CD4-positive, alpha-beta T cell (primary cell): Measurements from ENCODE around the gene SDK1. TPM values are rescaled to one million over a fixed set of nuclear protein-coding genes. Genes with fewer than 3 reads are reported as not detected.

Experiments used
- ATAC-seq: fragments of 200-7000 bp; cut with Tn5 transposase; one replicate; pipeline ENCODE4 v1.10.0; 2022; ENCODE audit warnings: mild to moderate bottlenecking; ENCODE audit not compliant: poor library complexity
- CTCF ChIA-PET: fragments of 350-600 bp; sonication (Branson Sonifier 250); formaldehyde crosslinking; loops from one replicate; lab custom pipeline; 2021; ENCODE audit warnings: antibody characterized with exemption, inconsistent platforms; lab: Charles Lee
- POLR2A ChIA-PET: fragments of 350-600 bp; sonication (Branson Sonifier 250); formaldehyde crosslinking; loops from one replicate; lab custom pipeline; 2021; ENCODE audit warnings: antibody characterized with exemption, inconsistent platforms; lab: Charles Lee
- DNase-seq, 14 experiments: peaks; one replicate each; pipeline ENCODE4 v3.0.0-alpha.2; 2013 to 2020; ENCODE audit warnings: mixed read lengths in 2 of 14
- H3K27ac ChIP-seq, 2 donors: one replicate each; pipeline versions ENCODE4 v1.5.1 to v1.7.0; 2013; ENCODE audit warnings: low read length in 2 of 2, low read depth in 1 of 2, mild to moderate bottlenecking in 1 of 2
- H3K27me3 ChIP-seq, 2 experiments: 1 replicate in 1 of 2; 2 replicates in 1 of 2; pipeline versions ENCODE4 v1.6.1 to v1.7.0; 2013; ENCODE audit warnings: low read length in 2 of 2, control low read depth in 1 of 2, mild to moderate bottlenecking in 1 of 2, moderate library complexity in 1 of 2; ENCODE audit not compliant: insufficient read depth in 2 of 2, control insufficient read depth in 1 of 2
- H3K36me3 ChIP-seq: one replicate; pipeline ENCODE4 v1.6.1; 2013; ENCODE audit warnings: low read length, control low read depth; ENCODE audit not compliant: insufficient read depth
- H3K4me1 ChIP-seq: one replicate; pipeline ENCODE4 v1.6.1; 2013; ENCODE audit warnings: low read length, control low read depth; ENCODE audit not compliant: insufficient read depth
- H3K4me3 ChIP-seq: one replicate; pipeline ENCODE4 v1.5.1; 2013; ENCODE audit warnings: mild to moderate bottlenecking, low read length, moderate library complexity
- H3K9me3 ChIP-seq, 2 experiments: 1 replicate in 1 of 2; 2 replicates in 1 of 2; pipeline versions ENCODE4 v1.6.1 to v1.7.0; 2013; ENCODE audit warnings: low read length in 2 of 2, mild to moderate bottlenecking in 2 of 2, control low read depth in 1 of 2, moderate library complexity in 1 of 2; ENCODE audit not compliant: control insufficient read depth in 1 of 2, insufficient read depth in 1 of 2
- H3K27ac Mint-ChIP-seq: one replicate; pipeline ENCODE4 v1.8.0; 2020; ENCODE audit warnings: mixed read lengths
- H3K27me3 Mint-ChIP-seq: one replicate; pipeline ENCODE4 v1.8.0; 2021; ENCODE audit warnings: mixed read lengths
- H3K36me3 Mint-ChIP-seq: one replicate; pipeline ENCODE4 v1.8.0; 2021; ENCODE audit warnings: low read depth, mixed read lengths
- H3K4me1 Mint-ChIP-seq: one replicate; pipeline ENCODE4 v1.8.0; 2021; ENCODE audit warnings: low read depth, mixed read lengths
- H3K4me3 Mint-ChIP-seq: one replicate; pipeline ENCODE4 v1.8.0; 2020; ENCODE audit warnings: mild to moderate bottlenecking, mixed read lengths
- H3K9me3 Mint-ChIP-seq: one replicate; pipeline ENCODE4 v1.8.0; 2020; ENCODE audit warnings: mixed read lengths
- CTCF ChIP-seq: fragments of 200-600 bp; IDR thresholded peaks from one replicate; pipeline ENCODE4 v1.8.0; 2022; ENCODE audit warnings: antibody characterized with exemption, mild to moderate bottlenecking
- intact Hi-C, 2 experiments: fragments of 100-400 bp; cut with DNase I in 1 of 2; cut with micrococcal nuclease in 1 of 2; formaldehyde crosslinking; loops; one replicate each; pipeline versions ENCODE4 v1.15.1 to v1.9.0; 2023 to 2025; cut with DNase I, micrococcal nuclease
- total RNA-seq, 174 experiments: library from RNA in 2 of 174; stranded (reverse) in 2 of 174; gene quantifications; one replicate each; pipeline ENCODE4 v1.2.3 and lab custom pipeline; 2021 to 2026

The SDK1 gene
- total RNA-seq, 2 experiments from 2014 or later = 1.1 to 1.3 TPM

- Mint-ChIP-seq H3K9me3 (peaks cover 5% of the 10 kb centered on the region), H3K4me3 (no peak overlapping the region), H3K36me3 (peaks cover under 1% of the 10 kb centered on the region), H3K27me3 (no peaks in the 10 kb centered on the region), H3K27ac (no peak overlapping the region), H3K4me1 (peaks cover 19% of the 10 kb centered on the region)
- Histone ChIP-seq H3K4me3 (no peak overlapping the region), H3K36me3 (no peaks in the 10 kb centered on the region), H3K4me1 (no peaks in the 10 kb centered on the region), H3K27me3 (no peaks in the 10 kb centered on the region), H3K27ac (no peak overlapping the region), H3K9me3 (peaks cover 6 to 8% of the 10 kb centered on the region in 2 experiments)
- intact Hi-C loops = no loop called here
- CTCF ChIA-PET = interaction anchor here (0.9 kb wide), 1 partner anchor 10 kb away, joined by 4 read pairs; no protein-coding TSS in a partner anchor
- POLR2A ChIA-PET = interaction anchor here (0.7 kb wide), 1 partner anchor 33 kb away, joined by 3 read pairs; no protein-coding TSS in a partner anchor
- no peak for TF ChIP-seq CTCF
- ATAC-seq = peak; percentile 11
- DNase-seq = no peak
These were observed 193.9 kb downstream of the SDK1 start for GRCh38 chr7:3494947-3495346.

- Histone ChIP-seq H3K4me3 (no peak overlapping the region), H3K27me3 (no peaks in the 10 kb centered on the region), H3K27ac (no peak overlapping the region), H3K36me3 (no peaks in the 10 kb centered on the region), H3K4me1 (no peaks in the 10 kb centered on the region), H3K9me3 (peaks cover 7 to 14% of the 10 kb centered on the region in 2 experiments)
- H3K4me1 Mint-ChIP-seq = peaks cover 19% of the 10 kb centered on the region
- no peak overlapping the region for H3K4me3 Mint-ChIP-seq
- intact Hi-C loops = no loop called here
- peaks cover 7% of the 10 kb centered on the region for H3K36me3 Mint-ChIP-seq
- ATAC-seq = no peak
- POLR2A ChIA-PET = interaction anchor here (0.7 kb wide), 1 partner anchor 33 kb away, joined by 3 read pairs; no protein-coding TSS in a partner anchor
- no peak for DNase-seq
- CTCF ChIA-PET = interaction anchor here (0.5 to 0.9 kb wide), 2 partner anchors 9 to 665 kb away, joined by 3 to 4 read pairs; no protein-coding TSS in a partner anchor
- no peak overlapping the region for H3K27ac Mint-ChIP-seq
- no peaks in the 10 kb centered on the region for H3K27me3 Mint-ChIP-seq
- TF ChIP-seq CTCF = no peak
- peaks cover 10% of the 10 kb centered on the region for H3K9me3 Mint-ChIP-seq
These were observed 194.5 kb downstream of the SDK1 start for GRCh38 chr7:3495530-3495929.

GRCh38 chr7:3495954-3496353, 194.9 kb downstream of the SDK1 start:
- Histone ChIP-seq H3K9me3 (peaks cover 7 to 17% of the 10 kb centered on the region in 2 experiments), H3K27me3 (no peaks in the 10 kb centered on the region), H3K4me3 (no peak overlapping the region), H3K4me1 (no peaks in the 10 kb centered on the region), H3K27ac (no peak overlapping the region), H3K36me3 (no peaks in the 10 kb centered on the region)
- peaks cover 11% of the 10 kb centered on the region for H3K36me3 Mint-ChIP-seq
- no peak for DNase-seq
- intact Hi-C loops = no loop called here
- H3K27ac Mint-ChIP-seq = no peak overlapping the region
- no peak for ATAC-seq
- no peak overlapping the region for H3K4me3 Mint-ChIP-seq
- ChIA-PET CTCF (interaction anchor here (0.5 to 0.9 kb wide), 2 partner anchors 9 to 665 kb away, joined by 3 to 4 read pairs; no protein-coding TSS in a partner anchor), POLR2A (no interaction called here)
- H3K27me3 Mint-ChIP-seq = no peaks in the 10 kb centered on the region
- H3K9me3 Mint-ChIP-seq = peaks cover 12% of the 10 kb centered on the region
- H3K4me1 Mint-ChIP-seq = peaks cover 19% of the 10 kb centered on the region
- no peak for TF ChIP-seq CTCF
